ENCODE measurements around the gene BOD1. TPM values are rescaled to one million over a fixed set of nuclear protein-coding genes. Genes with fewer than 3 reads are reported as not detected.

BOD1 gene
- total and polyA plus RNA-seq, 2 of the 8 experiments (the other 6 are each of a cell fraction or from before 2014, with no cell fraction given), result 107 to 149 TPM

DNA sequence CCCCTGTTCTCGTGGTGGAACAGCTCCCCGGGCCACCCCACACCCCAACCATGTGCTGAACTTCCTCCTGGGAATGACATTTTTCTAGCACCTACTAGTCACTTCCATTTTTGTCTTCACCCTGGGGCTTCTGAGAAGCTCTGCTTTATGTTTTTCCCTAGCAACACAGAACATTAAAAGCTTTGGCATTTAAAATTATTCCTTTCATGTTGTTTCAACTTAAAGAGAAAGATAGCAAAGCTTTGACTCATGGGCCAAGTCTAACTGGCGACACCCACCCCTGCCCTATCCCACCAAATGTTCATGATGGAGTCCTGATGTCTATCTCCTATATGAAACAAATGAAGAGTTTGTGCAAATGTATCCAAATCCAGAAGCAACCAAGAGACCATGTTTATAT is 22.4 kb downstream of the BOD1 start:
- Histone ChIP-seq H3K27ac (ENCODE audit: low read depth, low read length) (no peak overlapping the region), H3K23ac (ENCODE audit: insufficient read length) (no peak overlapping the region), H3K4ac (replicated peaks; ENCODE audit: insufficient read length, low read depth, low read length) (no peak overlapping the region), H2BK5ac (ENCODE audit: low read depth, low read length) (no peak overlapping the region), H3K4me3 (ENCODE audit: extremely low read depth in 1 of 4, insufficient read depth in 2 of 4, low read depth in 3 of 4, low read length in 4 of 4) (no peak overlapping the region), H2BK12ac (ENCODE audit: low read depth, low read length) (no peak overlapping the region), H4K5ac (ENCODE audit: insufficient read length, low read depth, low read length) (no peak overlapping the region), H3K79me2 (ENCODE audit: control insufficient read depth in 1 of 2, insufficient read depth in 2 of 2, low read length in 2 of 2) (no peaks in the 10 kb centered on the region), H2AFZ (ENCODE audit: low read length) (no peak overlapping the region), H3K23me2 (ENCODE audit: low read depth, low read length) (peaks cover 4% of the 10 kb centered on the region; the same call in 1 of the 2 replicates), H2BK20ac (ENCODE audit: low read length) (no peak overlapping the region), H3K36me3 (ENCODE audit: control insufficient read depth in 2 of 4, insufficient read depth in 4 of 4, low read length in 3 of 4) (no peaks in the 10 kb centered on the region; a peak in 1 of 8 replicates), H4K8ac (ENCODE audit: extremely low read depth, insufficient read depth, low read length) (no peak overlapping the region), H3K56ac (replicated peaks; ENCODE audit: insufficient read length, low read depth, low read length) (no peak overlapping the region), H3K4me1 (replicated peaks in 1 of 4; ENCODE audit: control insufficient read depth in 3 of 4, insufficient read depth in 4 of 4, low read length in 3 of 4) (no peaks in the 10 kb centered on the region; a peak in 1 of 7 replicates), H3K4me2 (ENCODE audit: insufficient read depth in 1 of 2, low read depth in 2 of 2, low read length in 2 of 2) (no peak overlapping the region), H3K79me1 (ENCODE audit: low read depth, low read length) (no peaks in the 10 kb centered on the region), H2BK15ac (ENCODE audit: low read length) (no peak overlapping the region), H2BK120ac (replicated peaks; ENCODE audit: low read depth, low read length) (no peak overlapping the region), H3K18ac (ENCODE audit: extremely low read depth, low read length) (no peak overlapping the region), H2AK5ac (ENCODE audit: low read depth, low read length) (no peak overlapping the region), H4K91ac (replicated peaks; ENCODE audit: insufficient read length, low read length) (no peak overlapping the region), H3K9ac (replicated peaks in 1 of 4; ENCODE audit: extremely low read depth in 1 of 4, low read depth in 3 of 4, low read length in 3 of 4) (no peak overlapping the region), H3K27me3 (replicated peaks in 1 of 4; ENCODE audit: control insufficient read depth in 3 of 4, extremely low read depth in 1 of 4, insufficient read depth in 3 of 4, low read length in 3 of 4) (no peaks in the 10 kb centered on the region), H3K9me3 (ENCODE audit: insufficient read depth in 2 of 2, low read depth in 1 of 2, low read length in 1 of 2) (peaks cover 18 to 25% of the 10 kb centered on the region in 2 experiments), H4K20me1 (replicated peaks in 1 of 2; ENCODE audit: control insufficient read depth in 1 of 2, insufficient read depth in 2 of 2, low read length in 2 of 2) (peaks cover 0 to 2% of the 10 kb centered on the region in 2 experiments), H3K14ac (ENCODE audit: insufficient read length) (no peak overlapping the region)
- ChIA-PET CTCF (ENCODE audit: partially characterized antibody) (interaction anchor here (0.7 to 3.9 kb wide), 6 partner anchors 11 to 300 kb away, joined by 3 to 15 read pairs (median 4); partner anchors contain the start of gene BOD1), POLR2A (ENCODE audit: partially characterized antibody) (interaction anchor here (1.0 kb wide), 1 partner anchor 11 kb away, joined by 4 read pairs; no protein-coding TSS in a partner anchor)
- WGBS, 2 experiments (ENCODE audit: extremely low coverage in 1 of 2, insufficient coverage in 1 of 2, insufficient read length in 1 of 2, insufficient replicate concordance in 2 of 2, low coverage in 1 of 2, low lambda C conversion rate in 2 of 2, missing lambda C conversion rate in 1 of 2), result 100% methylated on average over 3 of the region's 3 CpGs; no CpG with 5 or more reads in 1 of the 2 experiments
- FAIRE-seq (no peak), DNase-seq (ENCODE audit: low read depth in 1 of 2, low spot score in 2 of 2) (no peak)
- no peak for TF ChIP-seq POLR2AphosphoS5 (IDR thresholded peaks at IDR 0.05; ENCODE audit: low read depth, low read length)
- TF ChIP-seq, protein P1, sequence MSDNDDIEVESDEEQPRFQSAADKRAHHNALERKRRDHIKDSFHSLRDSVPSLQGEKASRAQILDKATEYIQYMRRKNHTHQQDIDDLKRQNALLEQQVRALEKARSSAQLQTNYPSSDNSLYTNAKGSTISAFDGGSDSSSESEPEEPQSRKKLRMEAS (IDR thresholded peaks at IDR 0.05), result no peak
- no peak for TF ChIP-seq NANOG (IDR thresholded peaks at IDR 0.05; ENCODE audit: insufficient read depth, low read depth, low read length, poor library complexity, severe bottlenecking)
- no peak for TF ChIP-seq POLR2A (IDR thresholded peaks at IDR 0.05; ENCODE audit: control extremely low read depth in 1 of 2, low read depth in 2 of 2, low read length in 2 of 2)
- no peak for TF ChIP-seq ASH2L (IDR thresholded peaks at IDR 0.05; ENCODE audit: low read length)
- TF ChIP-seq SIN3A (conservative IDR thresholded peaks at IDR 0.05 in 1 of 2, IDR thresholded peaks at IDR 0.05 in 1 of 2; ENCODE audit: low read depth in 1 of 2, low read length in 2 of 2), result no peak
- TF ChIP-seq CREB1 (IDR thresholded peaks at IDR 0.05), result no peak
- no peak for TF ChIP-seq RAD21 (IDR thresholded peaks at IDR 0.05 in 1 of 2, conservative IDR thresholded peaks at IDR 0.05 in 1 of 2; ENCODE audit: low read depth in 2 of 2, low read length in 2 of 2)
- TF ChIP-seq SIX5 (IDR thresholded peaks at IDR 0.05; ENCODE audit: low read depth, low read length), result no peak
- no peak for TF ChIP-seq TAF7 (optimal IDR thresholded peaks at IDR 0.05; ENCODE audit: borderline replicate concordance, low read depth, low read length)
- TF ChIP-seq SAP30 (IDR thresholded peaks at IDR 0.05; ENCODE audit: insufficient read depth, insufficient replicate concordance, low read length), result no peak
- TF ChIP-seq HDAC2 (IDR thresholded peaks at IDR 0.05; ENCODE audit: borderline replicate concordance in 1 of 2, low read depth in 2 of 2, low read length in 2 of 2), result no peak
- no peak for TF ChIP-seq MAFK (IDR thresholded peaks at IDR 0.05; ENCODE audit: low read depth, low read length)
- no peak for TF ChIP-seq JUND (IDR thresholded peaks at IDR 0.05; ENCODE audit: low read length)

Data from H1 (cell line).